ENCODE measurements around the gene FRYL. TPM values are rescaled to one million over a fixed set of nuclear protein-coding genes. Genes with fewer than 3 reads are reported as not detected.
"Not testable (repeated sequence)": the region's sequence is repeated elsewhere in the genome, so short reads cannot be mapped to it uniquely, and the experiment has no call there.

FRYL gene
- total and polyA plus RNA-seq, 12 donors = 11.7 to 60.1 (median 36.4) TPM

DNA sequence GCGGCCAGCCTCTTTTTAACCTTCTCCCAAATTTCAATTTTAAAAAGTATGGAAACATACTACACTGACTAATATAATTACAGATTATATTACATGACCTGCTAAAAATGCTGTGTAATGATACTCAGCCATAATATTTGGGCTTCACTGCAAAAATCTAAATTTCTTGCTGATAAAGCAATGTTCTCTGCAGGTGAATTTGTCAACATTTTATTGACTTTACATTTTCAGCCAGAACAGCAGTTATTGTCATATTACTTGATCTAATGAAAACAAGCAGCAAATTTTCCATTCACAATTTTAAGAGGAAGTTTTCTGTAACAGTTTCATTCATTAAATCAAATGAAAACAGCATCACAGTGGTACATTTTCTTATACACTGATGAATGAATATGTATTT is 91.1 kb downstream of the FRYL start:
- WGBS, 2 donors = 98 to 100% methylated on average over 1 of the region's 1 CpG
- ATAC-seq = no peak
- H3K27ac ChIP-seq = no peak overlapping the region
- H3K4me3 ChIP-seq = no peak overlapping the region
- H3K9me3 ChIP-seq = no peaks in the 10 kb centered on the region
- TF ChIP-seq, protein P1, sequence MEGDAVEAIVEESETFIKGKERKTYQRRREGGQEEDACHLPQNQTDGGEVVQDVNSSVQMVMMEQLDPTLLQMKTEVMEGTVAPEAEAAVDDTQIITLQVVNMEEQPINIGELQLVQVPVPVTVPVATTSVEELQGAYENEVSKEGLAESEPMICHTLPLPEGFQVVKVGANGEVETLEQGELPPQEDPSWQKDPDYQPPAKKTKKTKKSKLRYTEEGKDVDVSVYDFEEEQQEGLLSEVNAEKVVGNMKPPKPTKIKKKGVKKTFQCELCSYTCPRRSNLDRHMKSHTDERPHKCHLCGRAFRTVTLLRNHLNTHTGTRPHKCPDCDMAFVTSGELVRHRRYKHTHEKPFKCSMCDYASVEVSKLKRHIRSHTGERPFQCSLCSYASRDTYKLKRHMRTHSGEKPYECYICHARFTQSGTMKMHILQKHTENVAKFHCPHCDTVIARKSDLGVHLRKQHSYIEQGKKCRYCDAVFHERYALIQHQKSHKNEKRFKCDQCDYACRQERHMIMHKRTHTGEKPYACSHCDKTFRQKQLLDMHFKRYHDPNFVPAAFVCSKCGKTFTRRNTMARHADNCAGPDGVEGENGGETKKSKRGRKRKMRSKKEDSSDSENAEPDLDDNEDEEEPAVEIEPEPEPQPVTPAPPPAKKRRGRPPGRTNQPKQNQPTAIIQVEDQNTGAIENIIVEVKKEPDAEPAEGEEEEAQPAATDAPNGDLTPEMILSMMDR (IDR thresholded peaks at IDR 0.05) = no peak
- intact Hi-C loops (cut with DNase I) = loop anchor here in 2 of 10 donors (10.0 kb wide), 2 partner anchors 86 to 276 kb away; no protein-coding TSS in a partner anchor
- no peaks in the 10 kb centered on the region for H3K27me3 ChIP-seq
- no peak for DNase-seq
- no peaks in the 10 kb centered on the region for H3K36me3 ChIP-seq
- peaks cover 0 to 71% (median 27%) of the 10 kb centered on the region in 9 donors for H3K4me1 ChIP-seq

DNA sequence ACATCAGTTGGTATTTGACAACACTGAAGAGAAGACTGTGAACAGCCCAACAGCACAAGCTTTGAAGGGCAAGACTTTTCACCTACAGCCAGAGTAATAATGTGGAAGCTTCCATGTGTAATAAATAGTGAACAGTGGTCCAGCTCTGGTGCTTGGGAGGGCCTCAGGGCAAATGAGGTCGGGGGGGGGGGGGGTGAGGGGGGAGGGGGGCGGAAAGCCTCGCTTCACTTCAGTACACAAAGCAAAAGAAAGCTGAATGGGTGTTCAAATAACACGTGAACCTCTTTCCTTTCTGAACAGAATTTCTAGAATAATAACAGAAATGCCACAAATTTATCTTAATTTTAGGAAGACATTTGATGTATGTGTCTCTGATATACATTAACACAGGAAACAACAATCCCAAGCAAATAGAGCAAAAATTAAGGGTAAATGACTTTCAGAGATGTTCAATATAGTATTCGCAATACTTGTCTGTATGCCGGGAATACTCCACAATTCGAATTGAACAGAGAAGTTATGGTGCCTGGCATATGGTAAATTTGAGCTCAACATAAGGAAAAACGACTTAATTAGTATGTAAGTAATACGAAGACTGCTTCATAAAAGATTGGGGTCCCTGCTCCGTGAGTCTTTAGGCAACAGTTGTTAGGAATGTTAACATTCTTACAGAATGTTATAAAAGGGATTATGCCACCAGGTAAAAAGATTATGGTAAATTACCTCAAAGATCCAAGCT is 92.6 kb downstream of the FRYL start:
- intact Hi-C loops (cut with DNase I) = loop anchor here in 2 of 10 donors (10.0 kb wide), 2 partner anchors 87 to 277 kb away; no protein-coding TSS in a partner anchor
- H3K27ac ChIP-seq = no peak overlapping the region
- peak in 1 of 8 donors; percentile 7 for ATAC-seq
- no peaks in the 10 kb centered on the region for H3K27me3 ChIP-seq
- DNase-seq = no peak
- 78 to 83% methylated on average over 10 of the region's 10 CpGs for WGBS, 2 donors
- no peaks in the 10 kb centered on the region for H3K36me3 ChIP-seq
- H3K4me1 ChIP-seq = peaks cover 0 to 60% (median 18%) of the 10 kb centered on the region in 9 donors
- TF ChIP-seq, protein P1 (IDR thresholded peaks at IDR 0.05) = no peak
- H3K4me3 ChIP-seq = no peak overlapping the region
- H3K9me3 ChIP-seq = no peaks in the 10 kb centered on the region

DNA sequence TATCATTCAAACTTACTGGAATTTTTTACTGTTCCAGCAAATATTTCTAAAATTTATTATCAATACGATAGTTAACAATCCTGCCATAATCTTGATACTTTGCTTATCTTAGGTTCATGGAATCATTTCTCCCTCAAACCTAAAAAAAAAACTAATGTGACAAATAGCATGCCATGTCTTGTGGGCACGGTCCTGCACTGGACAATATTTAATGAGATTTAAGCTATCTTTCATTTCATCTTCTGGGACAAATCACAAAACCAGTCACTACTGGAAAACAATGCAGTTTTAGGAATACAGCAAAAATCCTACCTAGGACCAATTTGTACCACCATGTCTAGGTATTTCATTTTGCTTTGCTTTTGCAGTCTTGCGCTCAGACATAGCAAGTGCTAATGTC is 93.7 kb downstream of the FRYL start:
- TF ChIP-seq, protein P1 (IDR thresholded peaks at IDR 0.05) = no peak
- intact Hi-C loops (cut with DNase I) = loop anchor here in 2 of 10 donors (10.0 kb wide), 2 partner anchors 88 to 278 kb away; no protein-coding TSS in a partner anchor
- WGBS, 2 donors = 96 to 97% methylated on average over 3 of the region's 3 CpGs

DNA sequence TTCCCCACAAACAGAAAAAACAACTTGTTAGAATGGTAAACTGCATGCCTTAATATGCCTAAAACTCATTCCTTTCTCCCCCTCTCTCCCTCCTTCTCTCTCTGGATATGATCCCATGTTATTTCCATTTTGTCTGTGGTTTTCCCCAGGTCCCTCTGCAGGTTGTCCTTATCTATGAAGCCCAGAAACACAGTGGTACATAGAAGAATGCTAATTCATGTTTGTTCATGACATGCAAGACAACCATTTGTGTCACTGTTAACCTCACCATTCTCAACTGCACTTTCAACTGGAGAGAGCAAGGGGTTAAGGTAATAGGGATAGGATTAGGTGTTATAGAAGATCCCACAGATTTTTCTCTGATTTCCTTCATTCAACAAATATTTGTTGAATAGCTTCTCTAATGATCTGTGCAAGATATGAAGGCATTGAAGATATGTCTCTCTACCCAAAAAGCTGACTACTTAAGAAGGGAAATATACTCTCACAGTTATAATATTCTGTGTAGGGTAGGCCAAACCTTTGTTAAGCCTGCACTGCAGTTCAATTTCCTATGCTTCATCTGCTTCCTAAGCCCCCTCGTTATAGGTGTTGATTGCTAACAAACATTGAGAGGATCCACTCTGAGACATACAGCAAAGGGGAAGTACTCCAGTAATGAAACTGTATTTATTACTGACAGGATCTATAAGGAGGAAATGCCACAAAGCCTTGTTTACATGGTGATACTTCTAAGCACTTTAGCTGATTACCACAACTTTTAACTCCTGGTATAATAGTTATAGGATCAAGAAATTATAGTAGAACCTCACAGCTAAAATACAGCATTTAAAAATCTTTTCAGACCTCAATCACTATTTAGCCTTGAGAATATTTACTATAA is 96.1 kb downstream of the FRYL start:
- H3K36me3 ChIP-seq = no peaks in the 10 kb centered on the region
- no peak overlapping the region for H3K4me3 ChIP-seq
- TF ChIP-seq, protein P1 (IDR thresholded peaks at IDR 0.05) = no peak
- ATAC-seq (no peak), DNase-seq (no peak)
- peak overlapping the region in 3 of 10 donors; percentile 3 to 43 (median 4) for H3K27ac ChIP-seq
- 16 to 18% methylated on average over 1 of the region's 1 CpG for WGBS, 2 donors
- intact Hi-C loops (cut with DNase I) = loop anchor here in 7 of 10 donors (1.0 to 10.0 kb wide), 5 partner anchors 39 to 281 kb away; no protein-coding TSS in a partner anchor
- H3K27me3 ChIP-seq = no peaks in the 10 kb centered on the region
- H3K9me3 ChIP-seq = no peaks in the 10 kb centered on the region
- peaks cover 0 to 57% (median 17%) of the 10 kb centered on the region in 9 donors for H3K4me1 ChIP-seq

More for the DNA sequence above, 93.7 kb downstream of the FRYL start:
- Histone ChIP-seq H3K9me3 (no peaks in the 10 kb centered on the region), H3K36me3 (no peaks in the 10 kb centered on the region), H3K27me3 (no peaks in the 10 kb centered on the region), H3K4me3 (no peak overlapping the region), H3K27ac (no peak overlapping the region), H3K4me1 (peaks cover 0 to 63% (median 17%) of the 10 kb centered on the region in 9 donors)
- no peak for ATAC-seq
- no peak for DNase-seq

DNA sequence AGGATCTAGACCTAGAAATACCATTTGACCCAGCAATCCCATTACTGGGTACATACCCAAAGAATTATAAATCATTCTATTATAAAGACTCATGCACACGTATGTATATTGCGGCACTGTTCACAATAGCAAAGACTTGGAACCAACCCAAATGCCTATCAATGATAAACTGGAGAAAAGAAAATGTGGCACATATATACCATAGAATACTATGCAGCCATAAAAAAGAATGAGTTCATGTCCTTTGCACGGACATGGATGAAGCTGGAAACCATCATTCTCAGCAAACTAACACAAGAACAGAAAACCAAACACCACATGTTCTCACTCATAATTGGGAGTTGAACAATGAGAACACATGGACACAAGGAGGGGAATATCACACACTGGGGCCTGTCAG is 97.2 kb downstream of the FRYL start:
- ATAC-seq, H3K36me3 ChIP-seq, H3K27ac ChIP-seq, H3K4me3 ChIP-seq, H3K27me3 ChIP-seq, H3K9me3 ChIP-seq, DNase-seq: not testable (repeated sequence)
- intact Hi-C loops (cut with DNase I) = loop anchor here in 6 of 10 donors (5.0 to 10.0 kb wide), 4 partner anchors 92 to 282 kb away; no protein-coding TSS in a partner anchor
- peaks cover 0 to 54% (median 17%) of the 10 kb centered on the region in 9 donors for H3K4me1 ChIP-seq
- 85 to 99% methylated on average over 3 of the region's 3 CpGs for WGBS, 2 donors

Data from heart right ventricle (tissue), 16 donors.